H1 (cell line): ENCODE measurements around the gene ABHD12B.

Experiments
- BACH1 ChIP-seq: IDR thresholded peaks from 2 replicates; pipeline ENCODE4 v1.6.1; 2012; ENCODE audit warnings: low read length, improper control_type of control experiment
- CHD1 ChIP-seq: IDR thresholded peaks from 2 replicates; pipeline ENCODE4 v1.6.1; 2012; ENCODE audit warnings: low read depth, low read length, improper control_type of control experiment
- CHD2 ChIP-seq: IDR thresholded peaks from 2 replicates; pipeline ENCODE4 v1.6.1; 2012; ENCODE audit warnings: low read length, improper control_type of control experiment
- EGR1 ChIP-seq: IDR thresholded peaks from 2 replicates; pipeline ENCODE4 v1.6.1; 2011; ENCODE audit warnings: low read depth, low read length, borderline replicate concordance
- GTF2F1 ChIP-seq: IDR thresholded peaks from 2 replicates; pipeline ENCODE4 v1.6.1; 2012; ENCODE audit warnings: low read depth, low read length, improper control_type of control experiment, borderline replicate concordance
- MAFK ChIP-seq: IDR thresholded peaks from 2 replicates; pipeline ENCODE4 v1.6.1; 2012; ENCODE audit warnings: low read depth, mild to moderate bottlenecking, improper control_type of control experiment, low read length
- POLR2A ChIP-seq, 2 experiments: IDR thresholded peaks; 1 replicate in 1 of 2; 2 replicates in 1 of 2; pipeline ENCODE4 v1.6.1; 2011; ENCODE audit warnings: low read depth in 2 of 2, low read length in 2 of 2, mild to moderate bottlenecking in 2 of 2; ENCODE audit errors: control extremely low read depth in 1 of 2
- RAD21 ChIP-seq, 2 experiments: IDR thresholded peaks in 1 of 2; conservative IDR thresholded peaks in 1 of 2; 2 replicates each; pipeline ENCODE4 v1.6.1; 2011; ENCODE audit warnings: low read depth in 2 of 2, low read length in 2 of 2, improper control_type of control experiment in 1 of 2, inconsistent platforms in 1 of 2, mild to moderate bottlenecking in 1 of 2, moderate library complexity in 1 of 2
- RNF2 ChIP-seq: fragments of 200-900, 300-1000 bp; sonication (generic); IDR thresholded peaks from 2 replicates; pipeline ENCODE4 v1.7.1; 2016; ENCODE audit warnings: borderline replicate concordance, low read depth, mild to moderate bottlenecking, antibody characterized with exemption, low read length; ENCODE audit not compliant: poor library complexity, severe bottlenecking; ENCODE audit errors: missing control alignments
- SP1 ChIP-seq: IDR thresholded peaks from 2 replicates; pipeline ENCODE4 v1.6.1; 2011; ENCODE audit warnings: low read depth, low read length
- YY1 ChIP-seq: IDR thresholded peaks from 2 replicates; pipeline ENCODE4 v1.6.1; 2011; ENCODE audit warnings: low read depth, mild to moderate bottlenecking, low read length
- TF ChIP-seq, protein P1 (sequence below), 3 experiments: IDR thresholded peaks; 1 replicate in 2 of 3; 2 replicates in 1 of 3; pipeline versions ENCODE4 v1.5.1 to v1.6.1; 2011; ENCODE audit warnings: low read length in 3 of 3, mild to moderate bottlenecking in 3 of 3, inconsistent platforms in 2 of 3, low read depth in 1 of 3, moderate library complexity in 1 of 3; ENCODE audit not compliant: insufficient read depth in 1 of 3; ENCODE audit errors: control extremely low read depth in 1 of 3
- TF ChIP-seq, protein P2 (sequence below): IDR thresholded peaks from 2 replicates; pipeline ENCODE4 v1.6.1; 2012; ENCODE audit warnings: inconsistent platforms

DNA sequence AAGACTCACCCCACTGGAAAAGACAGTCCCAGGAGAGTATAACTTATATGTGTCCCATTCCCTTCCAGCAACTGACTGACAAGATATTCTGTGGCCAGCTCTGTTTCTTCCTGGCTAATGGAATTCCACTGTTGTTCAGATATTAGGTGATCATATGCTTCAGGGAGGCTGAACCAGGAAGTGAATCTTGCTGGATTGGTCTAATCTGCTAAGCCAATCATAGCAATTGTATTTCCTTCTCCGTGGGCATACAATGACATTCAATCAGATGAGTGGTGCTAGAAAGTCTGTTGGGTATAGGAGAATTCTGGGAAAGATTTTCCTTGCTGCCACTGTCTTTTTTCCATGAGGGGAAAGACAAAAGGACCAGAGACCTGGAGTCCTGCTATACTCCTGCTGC is 60.3 kb downstream of the ABHD12B start:
- no peak for TF ChIP-seq CHD2
- no peak for TF ChIP-seq POLR2A (IDR thresholded peaks at IDR 0.05; ENCODE audit: control extremely low read depth in 1 of 2, low read depth in 2 of 2, low read length in 2 of 2)
- TF ChIP-seq, protein P1, sequence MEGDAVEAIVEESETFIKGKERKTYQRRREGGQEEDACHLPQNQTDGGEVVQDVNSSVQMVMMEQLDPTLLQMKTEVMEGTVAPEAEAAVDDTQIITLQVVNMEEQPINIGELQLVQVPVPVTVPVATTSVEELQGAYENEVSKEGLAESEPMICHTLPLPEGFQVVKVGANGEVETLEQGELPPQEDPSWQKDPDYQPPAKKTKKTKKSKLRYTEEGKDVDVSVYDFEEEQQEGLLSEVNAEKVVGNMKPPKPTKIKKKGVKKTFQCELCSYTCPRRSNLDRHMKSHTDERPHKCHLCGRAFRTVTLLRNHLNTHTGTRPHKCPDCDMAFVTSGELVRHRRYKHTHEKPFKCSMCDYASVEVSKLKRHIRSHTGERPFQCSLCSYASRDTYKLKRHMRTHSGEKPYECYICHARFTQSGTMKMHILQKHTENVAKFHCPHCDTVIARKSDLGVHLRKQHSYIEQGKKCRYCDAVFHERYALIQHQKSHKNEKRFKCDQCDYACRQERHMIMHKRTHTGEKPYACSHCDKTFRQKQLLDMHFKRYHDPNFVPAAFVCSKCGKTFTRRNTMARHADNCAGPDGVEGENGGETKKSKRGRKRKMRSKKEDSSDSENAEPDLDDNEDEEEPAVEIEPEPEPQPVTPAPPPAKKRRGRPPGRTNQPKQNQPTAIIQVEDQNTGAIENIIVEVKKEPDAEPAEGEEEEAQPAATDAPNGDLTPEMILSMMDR (IDR thresholded peaks at IDR 0.05; ENCODE audit: control extremely low read depth in 1 of 3, insufficient read depth in 1 of 3, low read depth in 1 of 3, low read length in 3 of 3): no peak
- no peak for TF ChIP-seq RAD21 (IDR thresholded peaks at IDR 0.05 in 1 of 2, conservative IDR thresholded peaks at IDR 0.05 in 1 of 2; ENCODE audit: low read depth in 2 of 2, low read length in 2 of 2)
- no peak for TF ChIP-seq YY1
- TF ChIP-seq EGR1: no peak
- TF ChIP-seq GTF2F1: no peak
- TF ChIP-seq BACH1: no peak
- TF ChIP-seq SP1: no peak
- TF ChIP-seq, protein P2, sequence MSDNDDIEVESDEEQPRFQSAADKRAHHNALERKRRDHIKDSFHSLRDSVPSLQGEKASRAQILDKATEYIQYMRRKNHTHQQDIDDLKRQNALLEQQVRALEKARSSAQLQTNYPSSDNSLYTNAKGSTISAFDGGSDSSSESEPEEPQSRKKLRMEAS: no peak
- TF ChIP-seq RNF2: no peak
- TF ChIP-seq CHD1: no peak
- TF ChIP-seq MAFK: no peak
